Upper lobe of left lung (tissue), 6 donors: ENCODE measurements around the gene ATCAY. TPM values are rescaled to one million over a fixed set of nuclear protein-coding genes. Genes with fewer than 3 reads are reported as not detected.
"Not testable (repeated sequence)": the region's sequence is repeated elsewhere in the genome, so short reads cannot be mapped to it uniquely, and the experiment has no call there.

Experiments
- ATAC-seq, 2 donors: fragments of 200-7000 bp; cut with Tn5 transposase; one replicate each; pipeline ENCODE4 v1.9.1; 2022; ENCODE audit warnings: mild to moderate bottlenecking in 2 of 2, moderate library complexity in 2 of 2; ENCODE audit not compliant: low FRiP score in 2 of 2
- DNase-seq, 2 donors: peaks; one replicate each; pipeline ENCODE4 v3.0.0-alpha.2; 2019 to 2020
- H3K27ac ChIP-seq, 4 donors: fragments of 200-600 bp; sonication (generic); one replicate each; pipeline ENCODE4 v1.5.1; 2016 to 2019
- H3K27me3 ChIP-seq, 4 donors: fragments of 200-600 bp; sonication (generic); one replicate each; pipeline ENCODE4 v1.5.1; 2017 to 2019
- H3K36me3 ChIP-seq, 4 donors: fragments of 200-600 bp; sonication (generic); one replicate each; pipeline ENCODE4 v1.5.1; 2016 to 2019
- H3K4me1 ChIP-seq, 4 donors: fragments of 200-600 bp; sonication (generic); one replicate each; pipeline ENCODE4 v1.5.1; 2018 to 2019
- H3K4me3 ChIP-seq, 4 donors: fragments of 200-600 bp; sonication (generic); one replicate each; pipeline ENCODE4 v1.5.1; 2017 to 2019; ENCODE audit warnings: mild to moderate bottlenecking in 2 of 4, moderate library complexity in 1 of 4
- H3K9me3 ChIP-seq, 4 donors: fragments of 200-600 bp; sonication (generic); one replicate each; pipeline ENCODE4 v1.5.1; 2018 to 2019
- EP300 ChIP-seq, 4 donors: sonication (generic); formaldehyde crosslinking; IDR thresholded peaks; one replicate each; pipeline ENCODE4 v1.5.1; 2017; ENCODE audit warnings: antibody characterized with exemption in 4 of 4, control low read depth in 2 of 4
- POLR2A ChIP-seq, 4 donors: fragments of 450-650 bp; IDR thresholded peaks; one replicate each; pipeline ENCODE4 v1.5.1; 2016 to 2017; ENCODE audit warnings: antibody characterized with exemption in 4 of 4, mild to moderate bottlenecking in 2 of 4
- POLR2AphosphoS5 ChIP-seq, 2 donors: sonication (generic); formaldehyde crosslinking; IDR thresholded peaks; one replicate each; pipeline ENCODE4 v1.5.1; 2017; ENCODE audit warnings: antibody characterized with exemption in 2 of 2
- WGBS, 2 donors: methylation state at CpG; one replicate each; pipeline ENCODE4 v1.1.5; 2017 to 2018; 5-methylcytosine and 5-hydroxymethylcytosine counted together
- total RNA-seq, 6 donors: library from RNA; depleted of rRNA in 4 of 6; stranded (reverse); fragments of >200 nt in 4 of 6; gene quantifications; one replicate each; pipeline versions ENCODE4 v1.1.0 to v1.2.1, GENCODE V29; 2016 to 2021
- TF ChIP-seq, protein P1 (sequence below), 6 experiments: fragments of 450-650 bp in 4 of 6; fragments of 200-600 bp in 2 of 6; sonication (generic) in 2 of 6; IDR thresholded peaks; one replicate each; pipeline ENCODE4 v1.5.1; 2016 to 2019; ENCODE audit warnings: antibody characterized with exemption in 6 of 6
- donor health status: DM: no; HTN: no; CAD: no; lungs with moderate emphysema.
- donor health status: DM: no; HTN: yes; CAD: no; lungs with severe emphysema.

Gene ATCAY
- total RNA-seq, 6 donors from 2014 or later: not detected

DNA sequence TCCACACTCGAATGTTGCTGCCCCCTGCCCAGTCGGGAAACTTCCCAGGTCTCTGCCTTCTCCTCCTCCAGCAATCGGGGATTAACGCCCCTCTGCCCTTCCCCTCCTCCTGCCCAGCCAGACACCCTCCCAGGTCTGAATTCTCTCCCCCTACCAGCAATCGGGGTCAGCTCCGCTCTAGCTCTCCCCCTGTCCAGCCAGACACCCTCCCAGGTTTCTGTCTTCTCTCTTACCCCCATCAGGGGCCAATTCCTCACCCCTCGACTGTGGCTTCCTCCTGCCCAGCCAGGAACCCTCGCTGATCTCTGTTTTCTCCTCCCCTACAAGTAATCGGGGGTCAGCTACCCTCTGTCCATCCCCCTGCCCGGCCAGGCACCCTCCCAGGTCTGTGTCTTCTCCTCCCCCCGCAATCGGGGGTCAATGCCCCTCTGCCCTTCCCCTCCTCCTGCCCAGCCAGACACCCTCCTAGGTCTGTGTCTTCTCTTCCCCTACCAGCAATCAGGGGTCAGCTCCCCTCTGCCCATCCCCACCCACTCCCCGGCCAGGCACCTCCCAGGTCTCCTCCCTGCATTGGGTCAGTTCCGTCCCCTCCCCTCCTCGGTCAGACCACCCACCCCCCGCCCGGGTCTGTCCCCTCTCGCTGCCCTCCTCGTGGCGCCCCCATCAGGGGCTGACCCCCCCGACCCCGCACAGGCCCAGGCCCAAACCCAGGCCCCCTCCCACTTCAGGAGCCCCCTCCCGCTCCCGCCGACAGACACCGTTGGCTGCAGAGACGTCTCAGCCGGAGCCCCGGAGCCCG lies 12.3 kb upstream of the ATCAY start:
- 11 to 13% methylated on average over 22 to 25 of the region's 30 CpGs for WGBS, 2 donors
- H3K4me1 ChIP-seq: peaks cover 0 to 9% (median 5%) of the 10 kb centered on the region in 4 donors
- TF ChIP-seq POLR2A (IDR thresholded peaks at IDR 0.05): no peak
- TF ChIP-seq EP300 (IDR thresholded peaks at IDR 0.05): no peak
- TF ChIP-seq, protein P1, sequence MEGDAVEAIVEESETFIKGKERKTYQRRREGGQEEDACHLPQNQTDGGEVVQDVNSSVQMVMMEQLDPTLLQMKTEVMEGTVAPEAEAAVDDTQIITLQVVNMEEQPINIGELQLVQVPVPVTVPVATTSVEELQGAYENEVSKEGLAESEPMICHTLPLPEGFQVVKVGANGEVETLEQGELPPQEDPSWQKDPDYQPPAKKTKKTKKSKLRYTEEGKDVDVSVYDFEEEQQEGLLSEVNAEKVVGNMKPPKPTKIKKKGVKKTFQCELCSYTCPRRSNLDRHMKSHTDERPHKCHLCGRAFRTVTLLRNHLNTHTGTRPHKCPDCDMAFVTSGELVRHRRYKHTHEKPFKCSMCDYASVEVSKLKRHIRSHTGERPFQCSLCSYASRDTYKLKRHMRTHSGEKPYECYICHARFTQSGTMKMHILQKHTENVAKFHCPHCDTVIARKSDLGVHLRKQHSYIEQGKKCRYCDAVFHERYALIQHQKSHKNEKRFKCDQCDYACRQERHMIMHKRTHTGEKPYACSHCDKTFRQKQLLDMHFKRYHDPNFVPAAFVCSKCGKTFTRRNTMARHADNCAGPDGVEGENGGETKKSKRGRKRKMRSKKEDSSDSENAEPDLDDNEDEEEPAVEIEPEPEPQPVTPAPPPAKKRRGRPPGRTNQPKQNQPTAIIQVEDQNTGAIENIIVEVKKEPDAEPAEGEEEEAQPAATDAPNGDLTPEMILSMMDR (IDR thresholded peaks at IDR 0.05): no peak
- TF ChIP-seq POLR2AphosphoS5 (IDR thresholded peaks at IDR 0.05): no peak
- DNase-seq (no peak), ATAC-seq (no peak)
- H3K9me3 ChIP-seq: peaks cover 0 to 6% (median 3%) of the 10 kb centered on the region in 4 donors
- no peaks in the 10 kb centered on the region for H3K36me3 ChIP-seq
- no peak overlapping the region for H3K27ac ChIP-seq
- H3K27me3 ChIP-seq: peaks cover 0 to 26% (median 16%) of the 10 kb centered on the region in 4 donors
- H3K4me3 ChIP-seq: peak overlapping the region in 1 of 4 donors; percentile 9

DNA sequence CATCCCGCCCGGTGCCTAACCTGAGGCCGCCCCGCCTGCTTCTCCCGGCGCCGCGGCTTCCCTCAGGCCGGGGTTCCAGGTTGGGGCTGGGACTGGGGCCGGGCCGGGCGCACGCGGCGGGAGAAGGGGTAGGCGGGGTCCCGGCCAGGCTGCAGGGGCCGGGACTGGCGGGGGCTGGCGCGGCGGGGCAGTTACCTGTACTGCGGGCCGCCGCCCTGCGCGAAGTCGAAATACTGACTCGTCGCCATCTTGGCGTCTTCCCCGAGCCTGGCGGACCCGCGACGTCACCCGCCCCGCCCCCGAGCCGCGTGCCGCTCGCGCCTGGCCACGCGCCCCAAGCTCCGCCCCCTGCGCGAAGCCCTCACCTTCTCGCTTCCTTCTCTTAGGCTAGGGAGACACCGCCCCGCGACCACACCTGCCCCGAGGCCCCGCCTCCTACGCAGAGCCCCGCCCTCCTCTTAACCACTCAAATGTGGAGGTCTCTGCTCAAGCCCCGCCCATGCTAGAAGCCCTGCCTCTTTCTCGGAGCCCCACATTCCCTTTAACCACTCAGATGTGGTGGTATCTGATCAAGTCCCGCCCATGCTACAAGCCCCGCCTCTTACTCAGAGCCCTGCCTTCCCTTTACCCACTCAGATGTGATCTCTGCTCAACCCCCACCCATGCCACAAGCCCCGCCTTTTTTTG lies 11.6 kb upstream of the ATCAY start, which contains the start of gene ZFR2:
TSS of gene ZFR2 (minus strand) at position 269 of the 687 bp plus-strand sequence. CDS start at position 248, 21 bp downstream.
- ATAC-seq: no peak
- H3K27me3 ChIP-seq: peaks cover 0 to 26% (median 16%) of the 10 kb centered on the region in 4 donors
- peaks cover 0 to 6% (median 3%) of the 10 kb centered on the region in 4 donors for H3K9me3 ChIP-seq
- no peaks in the 10 kb centered on the region for H3K36me3 ChIP-seq
- H3K27ac ChIP-seq: no peak within 1 kb of the TSS
- peaks cover 0 to 9% (median 5%) of the 10 kb centered on the region in 4 donors for H3K4me1 ChIP-seq
- H3K4me3 ChIP-seq: peak within 1 kb of the TSS in 2 of 4 donors; percentile 9 to 12
- WGBS, 2 donors: 18 to 19% methylated on average over 24 to 29 of the region's 62 CpGs
- DNase-seq: peak in 1 of 2 donors; percentile 82
- TF ChIP-seq POLR2AphosphoS5 (IDR thresholded peaks at IDR 0.05) (no peak), POLR2A (IDR thresholded peaks at IDR 0.05) (no peak), EP300 (IDR thresholded peaks at IDR 0.05) (no peak)
- TF ChIP-seq, protein P1 (IDR thresholded peaks at IDR 0.05): no peak

DNA sequence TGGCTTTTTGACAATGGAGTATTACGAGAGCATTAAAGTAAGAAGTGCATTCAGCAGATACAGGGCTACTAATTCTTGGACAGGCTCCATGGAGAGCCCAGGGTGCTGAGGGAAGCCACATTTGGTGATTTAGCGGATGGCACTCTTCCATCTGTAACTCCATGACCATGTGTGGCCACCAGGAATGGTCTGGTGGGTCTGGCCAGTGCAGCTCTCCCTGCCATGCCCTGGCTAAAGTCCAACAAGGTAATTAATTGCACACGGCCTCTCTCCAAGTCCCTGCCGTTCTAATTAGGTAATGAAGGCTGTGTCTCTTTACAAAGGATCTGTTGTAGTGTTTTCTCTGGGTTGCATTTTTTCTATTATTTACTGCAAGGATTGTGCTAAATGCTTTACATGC lies 7.3 kb upstream of the ATCAY start:
- Histone ChIP-seq H3K9me3 (peaks cover 0 to 6% (median 3%) of the 10 kb centered on the region in 4 donors), H3K27me3 (peaks cover 0 to 18% (median 12%) of the 10 kb centered on the region in 4 donors)
- 49 to 56% methylated on average over 4 of the region's 4 CpGs for WGBS, 2 donors

DNA sequence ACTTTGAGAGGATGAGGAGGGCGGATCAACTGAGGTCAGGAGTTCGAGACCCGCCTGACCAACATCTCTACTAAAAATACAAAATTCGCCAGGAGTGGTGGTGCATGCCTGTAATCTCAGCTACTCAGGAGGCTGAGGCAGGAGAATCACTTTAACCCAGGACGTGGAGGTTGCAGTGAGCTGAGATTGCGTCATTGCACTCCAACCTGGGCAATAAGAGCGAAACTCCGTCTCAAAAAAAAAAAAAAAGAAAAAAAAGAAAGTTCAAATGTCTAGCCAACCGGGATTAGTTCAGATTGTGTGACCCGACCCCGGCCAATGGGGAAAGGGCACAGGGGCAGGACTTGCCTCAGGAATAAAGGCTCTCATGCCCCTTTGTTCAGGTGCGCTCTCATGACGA lies 5.8 kb upstream of the ATCAY start:
- DNase-seq, H3K4me1 ChIP-seq, H3K36me3 ChIP-seq, ATAC-seq, H3K27me3 ChIP-seq, H3K4me3 ChIP-seq, H3K9me3 ChIP-seq, H3K27ac ChIP-seq: not testable (repeated sequence)
- WGBS, 2 donors: 70 to 71% methylated on average over 13 of the region's 13 CpGs

More for the DNA sequence above, 7.3 kb upstream of the ATCAY start:
- ATAC-seq: no peak
- no peak for DNase-seq
- Histone ChIP-seq H3K4me1 (peaks cover 0 to 9% (median 5%) of the 10 kb centered on the region in 4 donors), H3K4me3 (no peak overlapping the region), H3K27ac (no peak overlapping the region), H3K36me3 (no peaks in the 10 kb centered on the region)
- no peak for TF ChIP-seq POLR2AphosphoS5 (IDR thresholded peaks at IDR 0.05)
- TF ChIP-seq, protein P1 (IDR thresholded peaks at IDR 0.05): no peak
- no peak for TF ChIP-seq EP300 (IDR thresholded peaks at IDR 0.05)
- no peak for TF ChIP-seq POLR2A (IDR thresholded peaks at IDR 0.05)

DNA sequence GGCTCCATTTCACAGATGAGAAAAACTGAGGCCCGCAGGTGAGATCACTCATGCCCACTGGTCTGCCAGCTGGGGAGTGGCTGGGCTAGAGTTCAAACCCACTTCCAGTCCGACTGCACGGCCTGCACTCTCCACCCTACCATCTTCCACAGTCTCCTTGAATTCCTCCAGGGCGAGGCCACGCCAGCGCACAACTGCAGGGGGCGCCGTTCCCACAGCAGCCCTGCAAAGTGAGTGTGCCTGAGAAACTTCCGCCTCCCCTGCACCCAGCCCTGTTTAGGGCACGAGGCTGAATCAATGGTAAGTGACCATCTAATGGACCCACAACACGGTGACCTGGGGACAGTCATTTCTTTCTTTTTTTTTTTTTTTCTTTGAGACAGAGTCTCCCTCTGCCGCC lies 829 bp upstream of the ATCAY start:
- H3K36me3 ChIP-seq: no peaks in the 10 kb centered on the region
- H3K9me3 ChIP-seq: no peaks in the 10 kb centered on the region
- no peak for TF ChIP-seq POLR2AphosphoS5 (IDR thresholded peaks at IDR 0.05)
- 63 to 64% methylated on average over 12 of the region's 12 CpGs for WGBS, 2 donors
- DNase-seq (no peak), ATAC-seq (no peak)
- peaks cover 0 to 8% (median 0%) of the 10 kb centered on the region in 4 donors for H3K4me1 ChIP-seq
- no peak overlapping the region for H3K27ac ChIP-seq
- peaks cover 0 to 25% (median 16%) of the 10 kb centered on the region in 4 donors for H3K27me3 ChIP-seq
- no peak overlapping the region for H3K4me3 ChIP-seq
